GM12801 (cell line): Measurements from ENCODE around the gene SETSIP.

Source experiments
- CTCF ChIP-seq: IDR thresholded peaks from one replicate; pipeline ENCODE4 v1.5.1; 2011; ENCODE audit warnings: control low read depth; ENCODE audit not compliant: insufficient read length; ENCODE audit errors: extremely low read depth

SETSIP gene

GRCh38 chr1:92080128-92080985 is 5.1 kb upstream of the SETSIP start, which contains the start of gene BTBD8:
BTBD8 (plus strand) TSS chr1:92080345; CDS start chr1:92080572, 227 bp downstream.
- no peak for TF ChIP-seq CTCF

- TF ChIP-seq CTCF = no peak
Observed at GRCh38 chr1:92079441-92079840, 4.2 kb upstream of the SETSIP start.

- TF ChIP-seq CTCF = no peak
Observed at GRCh38 chr1:92076363-92076762, 1.2 kb upstream of the SETSIP start.

GRCh38 chr1:92070892-92071291 is 4.3 kb downstream of the SETSIP start:
- TF ChIP-seq CTCF = no peak

GRCh38 chr1:92066321-92066720 is 8.9 kb downstream of the SETSIP start:
- TF ChIP-seq CTCF = no peak

- no peak for TF ChIP-seq CTCF
Observed at GRCh38 chr1:92065042-92065441, 10.2 kb downstream of the SETSIP start.

GRCh38 chr1:92051948-92052347 is 23.3 kb downstream of the SETSIP start:
- no peak for TF ChIP-seq CTCF
